ENCODE data around the gene AMN. TPM values are rescaled to one million over a fixed set of nuclear protein-coding genes. Genes with fewer than 3 reads are reported as not detected.

Gene AMN
- polyA plus RNA-seq, 1 donor from 2014 or later: 0.15 TPM

- H3K9me2 ChIP-seq (ENCODE audit: insufficient read depth, low read length): no peaks in the 10 kb centered on the region
- no peaks in the 10 kb centered on the region for H3F3A ChIP-seq (ENCODE audit: insufficient read depth, low read length, poor library complexity, severe bottlenecking)
- H3K27ac ChIP-seq (ENCODE audit: low read length): no peak overlapping the region
- H3K9me3 ChIP-seq (ENCODE audit: low read length): peaks cover 4% of the 10 kb centered on the region
- H2AFZ ChIP-seq (ENCODE audit: low read depth, low read length): no peak overlapping the region
- H4K20me1 ChIP-seq (ENCODE audit: insufficient read depth): no peaks in the 10 kb centered on the region
- no peaks in the 10 kb centered on the region for H3K79me2 ChIP-seq (replicated peaks; ENCODE audit: insufficient read depth, low read length)
- no peak overlapping the region for H3K4me3 ChIP-seq (ENCODE audit: low read length)
- H3K9ac ChIP-seq (ENCODE audit: low read length): no peak overlapping the region
- no peak overlapping the region for H3K4me2 ChIP-seq (ENCODE audit: low read length)
- H3K27me3 ChIP-seq (ENCODE audit: insufficient read depth, low read depth, low read length): peaks cover 68% of the 10 kb centered on the region
- H3K36me3 ChIP-seq (ENCODE audit: insufficient read depth, low read length): no peaks in the 10 kb centered on the region
- no peak for TF ChIP-seq EP300 (conservative IDR thresholded peaks at IDR 0.05; ENCODE audit: poor library complexity, severe bottlenecking)
- TF ChIP-seq TAF1 (IDR thresholded peaks at IDR 0.05; ENCODE audit: low read depth): no peak
- TF ChIP-seq MXI1 (conservative IDR thresholded peaks at IDR 0.05; ENCODE audit: poor library complexity, severe bottlenecking): no peak
- TF ChIP-seq REST (IDR thresholded peaks at IDR 0.05; ENCODE audit: borderline replicate concordance): no peak
- no peak for TF ChIP-seq RAD21 (conservative IDR thresholded peaks at IDR 0.05)
- no peak for TF ChIP-seq SMC3 (conservative IDR thresholded peaks at IDR 0.05; ENCODE audit: poor library complexity)
- no peak for TF ChIP-seq POLR2AphosphoS5 (IDR thresholded peaks at IDR 0.05)
These were observed 900 bp downstream of the AMN start for GRCh38 chr14:102923201-102923924.

- no peaks in the 10 kb centered on the region for H4K20me1 ChIP-seq (ENCODE audit: insufficient read depth)
- H3K9me3 ChIP-seq (ENCODE audit: low read length): peaks cover 4% of the 10 kb centered on the region
- H3K4me3 ChIP-seq (ENCODE audit: low read length): no peak overlapping the region
- H3K4me2 ChIP-seq (ENCODE audit: low read length): no peak overlapping the region
- no peak overlapping the region for H3K9ac ChIP-seq (ENCODE audit: low read length)
- H3K79me2 ChIP-seq (replicated peaks; ENCODE audit: insufficient read depth, low read length): no peaks in the 10 kb centered on the region
- no peaks in the 10 kb centered on the region for H3K36me3 ChIP-seq (ENCODE audit: insufficient read depth, low read length)
- TF ChIP-seq RAD21 (conservative IDR thresholded peaks at IDR 0.05) (no peak), EZH2 (IDR thresholded peaks at IDR 0.05; ENCODE audit: borderline replicate concordance, insufficient read depth, low read length, poor library complexity, severe bottlenecking) (no peak), MXI1 (conservative IDR thresholded peaks at IDR 0.05; ENCODE audit: poor library complexity, severe bottlenecking) (no peak), REST (IDR thresholded peaks at IDR 0.05; ENCODE audit: borderline replicate concordance) (no peak), POLR2AphosphoS5 (IDR thresholded peaks at IDR 0.05) (no peak), TAF1 (IDR thresholded peaks at IDR 0.05; ENCODE audit: low read depth) (no peak), SMC3 (conservative IDR thresholded peaks at IDR 0.05; ENCODE audit: poor library complexity) (no peak), EP300 (conservative IDR thresholded peaks at IDR 0.05; ENCODE audit: poor library complexity, severe bottlenecking) (no peak), CTCF (IDR thresholded peaks at IDR 0.05; ENCODE audit: poor library complexity, severe bottlenecking) (no peak)
- H3K9me2 ChIP-seq (ENCODE audit: insufficient read depth, low read length): no peaks in the 10 kb centered on the region
- H3K27ac ChIP-seq (ENCODE audit: low read length): no peak overlapping the region
- H3K27me3 ChIP-seq (ENCODE audit: insufficient read depth, low read depth, low read length): peaks cover 74% of the 10 kb centered on the region
- no peak overlapping the region for H2AFZ ChIP-seq (ENCODE audit: low read depth, low read length)
- H3F3A ChIP-seq (ENCODE audit: insufficient read depth, low read length, poor library complexity, severe bottlenecking): no peaks in the 10 kb centered on the region
These were observed 1.5 kb downstream of the AMN start for GRCh38 chr14:102923925-102924486.
